Suprapubic skin (tissue), 4 donors: ENCODE results near the gene RIPOR2. TPM values are rescaled to one million over a fixed set of nuclear protein-coding genes. Genes with fewer than 3 reads are reported as not detected.

Source experiments
- DNase-seq, 2 donors: peaks; one replicate each; pipeline ENCODE4 v3.0.0-alpha.2; 2019; ENCODE audit warnings: low spot score in 2 of 2
- H3K27ac ChIP-seq: fragments of 200-600 bp; sonication (generic); one replicate; pipeline ENCODE4 v1.5.1; 2019
- H3K27me3 ChIP-seq: fragments of 200-600 bp; sonication (generic); one replicate; pipeline ENCODE4 v1.5.1; 2019
- H3K36me3 ChIP-seq: fragments of 200-600 bp; sonication (generic); one replicate; pipeline ENCODE4 v1.5.1; 2019
- H3K4me1 ChIP-seq: fragments of 200-600 bp; sonication (generic); one replicate; pipeline ENCODE4 v1.5.1; 2019
- H3K4me3 ChIP-seq: fragments of 200-600 bp; sonication (generic); one replicate; pipeline ENCODE4 v1.5.1; 2019; ENCODE audit warnings: mild to moderate bottlenecking
- H3K9me3 ChIP-seq: fragments of 200-600 bp; sonication (generic); one replicate; pipeline ENCODE4 v1.5.1; 2019
- EP300 ChIP-seq: sonication (generic); formaldehyde crosslinking; IDR thresholded peaks from one replicate; pipeline ENCODE4 v1.6.1; 2017; ENCODE audit warnings: antibody characterized with exemption
- POLR2A ChIP-seq, 2 donors: fragments of 450-650 bp; IDR thresholded peaks; one replicate each; pipeline ENCODE4 v1.6.1; 2017; ENCODE audit warnings: antibody characterized with exemption in 2 of 2, mild to moderate bottlenecking in 2 of 2, moderate library complexity in 2 of 2
- POLR2AphosphoS5 ChIP-seq, 3 donors: sonication (generic); formaldehyde crosslinking; IDR thresholded peaks; one replicate each; pipeline ENCODE4 v1.6.1; 2017; ENCODE audit warnings: antibody characterized with exemption in 3 of 3
- WGBS: methylation state at CpG from one replicate; pipeline ENCODE4 v1.1.5; 2018; 5-methylcytosine and 5-hydroxymethylcytosine counted together
- total RNA-seq, 4 donors: library from RNA; depleted of rRNA; stranded (reverse); fragments of >200 nt; gene quantifications; one replicate each; pipeline ENCODE4 v1.1.0, GENCODE V29; 2016
- TF ChIP-seq, protein P1 (sequence below), 2 donors: fragments of 200-600 bp in 1 of 2; fragments of 450-650 bp in 1 of 2; sonication (generic) in 1 of 2; IDR thresholded peaks; one replicate each; pipeline ENCODE4 v1.5.1; 2016 to 2019; ENCODE audit warnings: antibody characterized with exemption in 2 of 2, mild to moderate bottlenecking in 1 of 2, moderate library complexity in 1 of 2

RIPOR2 gene
- total RNA-seq, 4 donors from 2014 or later, result 3.8 to 12.8 (median 11.4) TPM

DNA sequence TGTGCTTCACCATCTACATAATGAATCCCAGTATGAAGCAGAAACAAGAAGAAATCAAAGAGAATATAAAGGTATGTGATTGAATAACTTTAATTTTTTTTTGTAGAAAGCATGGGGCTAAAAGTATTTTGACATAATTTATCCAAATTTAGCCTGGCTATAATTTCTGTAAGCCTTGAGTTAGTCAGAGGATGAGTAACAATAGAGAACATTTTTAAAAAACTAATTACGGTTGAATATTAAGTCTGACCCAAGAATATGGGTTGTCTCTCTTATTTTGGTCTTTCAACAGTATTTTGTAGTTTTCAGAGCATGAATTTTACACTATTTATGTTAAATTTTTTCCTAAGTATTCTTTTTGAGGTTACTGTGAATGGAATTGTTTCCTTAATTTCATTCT is 158.5 kb downstream of the RIPOR2 start:
- Histone ChIP-seq H3K9me3 (no peaks in the 10 kb centered on the region), H3K4me3 (peak overlapping the region; percentile 91), H3K36me3 (peaks cover 14% of the 10 kb centered on the region), H3K4me1 (peaks cover 22% of the 10 kb centered on the region), H3K27ac (no peak overlapping the region), H3K27me3 (no peaks in the 10 kb centered on the region)
- DNase-seq, result no peak
- no peak for TF ChIP-seq POLR2A (IDR thresholded peaks at IDR 0.05)
- TF ChIP-seq POLR2AphosphoS5 (IDR thresholded peaks at IDR 0.05), result no peak
- TF ChIP-seq, protein P1, sequence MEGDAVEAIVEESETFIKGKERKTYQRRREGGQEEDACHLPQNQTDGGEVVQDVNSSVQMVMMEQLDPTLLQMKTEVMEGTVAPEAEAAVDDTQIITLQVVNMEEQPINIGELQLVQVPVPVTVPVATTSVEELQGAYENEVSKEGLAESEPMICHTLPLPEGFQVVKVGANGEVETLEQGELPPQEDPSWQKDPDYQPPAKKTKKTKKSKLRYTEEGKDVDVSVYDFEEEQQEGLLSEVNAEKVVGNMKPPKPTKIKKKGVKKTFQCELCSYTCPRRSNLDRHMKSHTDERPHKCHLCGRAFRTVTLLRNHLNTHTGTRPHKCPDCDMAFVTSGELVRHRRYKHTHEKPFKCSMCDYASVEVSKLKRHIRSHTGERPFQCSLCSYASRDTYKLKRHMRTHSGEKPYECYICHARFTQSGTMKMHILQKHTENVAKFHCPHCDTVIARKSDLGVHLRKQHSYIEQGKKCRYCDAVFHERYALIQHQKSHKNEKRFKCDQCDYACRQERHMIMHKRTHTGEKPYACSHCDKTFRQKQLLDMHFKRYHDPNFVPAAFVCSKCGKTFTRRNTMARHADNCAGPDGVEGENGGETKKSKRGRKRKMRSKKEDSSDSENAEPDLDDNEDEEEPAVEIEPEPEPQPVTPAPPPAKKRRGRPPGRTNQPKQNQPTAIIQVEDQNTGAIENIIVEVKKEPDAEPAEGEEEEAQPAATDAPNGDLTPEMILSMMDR (IDR thresholded peaks at IDR 0.05), result no peak
- no peak for TF ChIP-seq EP300
- whole genome bisulfite sequencing, result 52% methylated on average over 1 of the region's 1 CpG

DNA sequence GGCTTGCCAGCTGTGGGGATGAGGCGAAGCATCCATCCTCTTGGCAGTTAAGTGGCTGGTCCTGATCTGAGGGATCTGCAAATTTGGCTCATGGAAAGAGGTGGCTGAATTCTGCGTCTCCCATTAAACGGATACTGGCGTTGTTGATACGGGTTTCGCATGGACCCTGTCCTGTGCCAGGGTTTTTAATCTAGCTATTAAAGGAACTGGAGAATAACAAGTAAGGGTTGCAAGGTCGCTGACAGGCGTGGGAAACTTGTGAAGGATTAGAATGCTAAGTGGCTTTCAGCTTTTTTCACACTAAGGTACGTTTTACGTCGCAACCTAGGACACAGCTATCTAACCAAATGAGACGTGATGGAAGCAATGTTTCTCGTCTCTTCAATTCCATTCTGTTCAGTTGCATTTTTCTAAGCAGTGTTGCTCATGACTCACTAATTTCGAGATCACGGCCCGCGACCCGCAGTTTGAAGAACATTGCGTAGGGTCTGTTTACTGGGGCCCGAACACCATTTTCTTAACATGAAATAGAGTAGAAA is 160.2 kb downstream of the RIPOR2 start:
- H3K9me3 ChIP-seq, result no peaks in the 10 kb centered on the region
- no peaks in the 10 kb centered on the region for H3K27me3 ChIP-seq
- H3K36me3 ChIP-seq, result no peaks in the 10 kb centered on the region

DNA sequence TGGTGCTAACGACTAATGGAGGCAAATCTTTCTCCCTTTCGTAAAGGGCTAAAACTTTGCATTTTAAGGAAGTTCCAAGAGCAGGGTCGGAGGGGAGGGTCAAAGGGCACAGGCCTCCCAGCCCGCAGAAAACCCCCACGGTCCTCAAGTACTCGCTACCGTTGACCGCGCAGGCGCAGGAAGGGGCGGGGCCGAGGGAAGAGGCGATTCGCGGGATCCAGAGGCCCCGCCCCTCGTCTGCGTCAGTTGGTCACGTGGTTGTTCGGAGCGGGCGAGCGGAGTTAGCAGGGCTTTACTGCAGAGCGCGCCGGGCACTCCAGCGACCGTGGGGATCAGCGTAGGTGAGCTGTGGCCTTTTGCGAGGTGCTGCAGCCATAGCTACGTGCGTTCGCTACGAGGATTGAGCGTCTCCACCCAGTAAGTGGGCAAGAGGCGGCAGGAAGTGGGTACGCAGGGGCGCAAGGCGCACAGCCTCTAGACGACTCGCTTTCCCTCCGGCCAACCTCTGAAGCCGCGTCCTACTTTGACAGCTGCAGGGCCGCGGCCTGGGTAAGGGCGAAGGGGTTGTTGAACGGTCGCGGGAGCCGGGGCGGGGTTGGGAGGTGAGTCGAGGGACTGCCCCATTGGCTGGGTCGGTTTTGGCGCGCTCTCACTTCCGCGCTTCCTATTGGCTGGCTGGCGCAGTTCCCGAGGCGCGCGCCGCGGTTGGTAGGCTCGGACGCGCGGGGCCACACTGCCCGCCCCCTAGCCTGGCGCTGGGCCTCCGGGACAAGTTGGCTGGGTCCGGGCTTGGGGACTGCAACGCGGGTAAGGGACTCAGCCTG is 160.9 kb downstream of the RIPOR2 start, which contains the start of gene GMNN:
GMNN (plus strand) TSS at position 242 of the 824 bp plus-strand sequence. CDS start 2,310 bp downstream, outside the sequence.
- Histone ChIP-seq H3K4me1 (peaks cover 22% of the 10 kb centered on the region), H3K36me3 (no peaks in the 10 kb centered on the region), H3K27ac (peak within 1 kb of the TSS; percentile 91), H3K27me3 (no peaks in the 10 kb centered on the region), H3K4me3 (peak within 1 kb of the TSS; percentile 91), H3K9me3 (no peaks in the 10 kb centered on the region)
- peak in 2 of 3 donors; percentile 37 to 69 for TF ChIP-seq POLR2AphosphoS5 (IDR thresholded peaks at IDR 0.05)
- TF ChIP-seq, protein P1 (IDR thresholded peaks at IDR 0.05), result no peak
- under 1% methylated on average over 58 of the region's 75 CpGs for WGBS
- peak; percentile 99 to 100 for DNase-seq

More for the DNA sequence above, 160.2 kb downstream of the RIPOR2 start:
- peak overlapping the region; percentile 91 for H3K27ac ChIP-seq
- TF ChIP-seq EP300 (no peak), POLR2A (IDR thresholded peaks at IDR 0.05) (no peak), POLR2AphosphoS5 (IDR thresholded peaks at IDR 0.05) (no peak)
- TF ChIP-seq, protein P1 (IDR thresholded peaks at IDR 0.05), result no peak
- DNase-seq, result no peak
- 4% methylated on average over 20 of the region's 20 CpGs for WGBS
- H3K4me1 ChIP-seq, result peaks cover 22% of the 10 kb centered on the region
- H3K4me3 ChIP-seq, result peak overlapping the region; percentile 91

DNA sequence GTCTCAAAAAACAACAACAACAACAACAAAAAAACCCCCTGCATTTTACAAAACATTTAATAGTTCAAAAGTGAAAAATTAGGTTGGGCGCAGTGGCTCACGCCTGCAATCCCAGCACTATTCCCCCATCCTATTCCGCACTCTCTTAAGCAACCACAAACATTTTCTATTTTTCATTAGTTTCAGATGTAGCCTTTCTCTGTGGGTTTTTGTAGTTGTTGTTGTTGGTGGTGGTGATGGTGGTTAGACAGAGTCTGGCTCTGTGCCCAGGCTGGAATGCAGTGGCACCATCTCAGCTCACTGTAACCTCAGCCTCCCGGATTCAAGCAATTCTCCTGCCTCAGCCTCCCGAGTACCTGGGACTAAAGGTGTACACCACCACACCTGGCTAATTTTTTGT is 167.4 kb downstream of the RIPOR2 start:
- Histone ChIP-seq H3K27ac (no peak overlapping the region), H3K27me3 (no peaks in the 10 kb centered on the region), H3K4me1 (no peaks in the 10 kb centered on the region), H3K36me3 (no peaks in the 10 kb centered on the region), H3K9me3 (no peaks in the 10 kb centered on the region), H3K4me3 (no peak overlapping the region)
- TF ChIP-seq, protein P1 (IDR thresholded peaks at IDR 0.05), result no peak
- TF ChIP-seq EP300 (no peak), POLR2A (IDR thresholded peaks at IDR 0.05) (no peak), POLR2AphosphoS5 (IDR thresholded peaks at IDR 0.05) (no peak)
- DNase-seq, result no peak
- 79% methylated on average over 5 of the region's 5 CpGs for WGBS
